HepG2 (cell line): Measurements from ENCODE around the gene SEMA3B. TPM values are rescaled to one million over a fixed set of nuclear protein-coding genes. Genes with fewer than 3 reads are reported as not detected.

Experiments
- ARHGAP35 ChIP-seq: sonication (generic); formaldehyde crosslinking; IDR thresholded peaks from 2 replicates; pipeline ENCODE4 v1.9.0; 2022; ENCODE audit warnings: mild to moderate bottlenecking, inconsistent platforms, moderate library complexity, missing genetic modification reagents, borderline replicate concordance
- ARID2 ChIP-seq: sonication (generic); formaldehyde crosslinking; IDR thresholded peaks from 2 replicates; pipeline ENCODE4 v1.8.1; 2022; ENCODE audit warnings: mild to moderate bottlenecking, missing genetic modification reagents, borderline replicate concordance
- BRD4 ChIP-seq: sonication (generic); formaldehyde crosslinking; IDR thresholded peaks from 2 replicates; pipeline ENCODE4 v1.4.0; 2020; ENCODE audit warnings: missing genetic modification reagents
- CCAR2 ChIP-seq: fragments of 200-400 bp; formaldehyde crosslinking; optimal IDR thresholded peaks from 2 replicates; pipeline ENCODE3; 2018; ENCODE audit warnings: low read depth, mild to moderate bottlenecking, low read length, moderate library complexity
- DMTF1 ChIP-seq: sonication (generic); formaldehyde crosslinking; IDR thresholded peaks from 2 replicates; pipeline ENCODE4 v1.4.0; 2020; ENCODE audit warnings: mild to moderate bottlenecking, missing genetic modification reagents
- E2F2 ChIP-seq: sonication (generic); formaldehyde crosslinking; IDR thresholded peaks from 2 replicates; pipeline ENCODE4 v1.4.0; 2020; ENCODE audit warnings: missing genetic modification reagents, borderline replicate concordance
- EEA1 ChIP-seq: sonication (generic); formaldehyde crosslinking; IDR thresholded peaks from 2 replicates; pipeline ENCODE4 v1.5.1; 2020; ENCODE audit warnings: mild to moderate bottlenecking, missing genetic modification reagents, borderline replicate concordance
- HNF4G ChIP-seq, 2 experiments: sonication (generic) in 1 of 2; formaldehyde crosslinking in 1 of 2; IDR thresholded peaks; 2 replicates each; pipeline versions ENCODE4 v1.4.0 to v1.6.1; 2011 to 2020; ENCODE audit warnings: borderline replicate concordance in 2 of 2, low read depth in 2 of 2, mild to moderate bottlenecking in 2 of 2, low read length in 1 of 2, missing genetic modification reagents in 1 of 2, moderate library complexity in 1 of 2
- MXD3 ChIP-seq: IDR thresholded peaks from 2 replicates; pipeline ENCODE4 v1.6.1; 2016; ENCODE audit warnings: mild to moderate bottlenecking, missing biosample characterization, missing genetic modification reagents
- PAF1 ChIP-seq: IDR thresholded peaks from 2 replicates; pipeline ENCODE4 v1.6.1; 2016; ENCODE audit warnings: missing genetic modification reagents, missing compliant biosample characterization
- POGK ChIP-seq: sonication (generic); formaldehyde crosslinking; conservative IDR thresholded peaks from 2 replicates; pipeline ENCODE4 v1.8.0; 2022; ENCODE audit warnings: mild to moderate bottlenecking, moderate library complexity, missing genetic modification reagents
- SIN3A ChIP-seq: IDR thresholded peaks from 2 replicates; pipeline ENCODE4 v1.6.1; 2011; ENCODE audit warnings: low read depth, mild to moderate bottlenecking, control low read depth, low read length, borderline replicate concordance
- SKI ChIP-seq: fragments of 450-650 bp; IDR thresholded peaks from one replicate; pipeline ENCODE4 v1.6.1; 2018; ENCODE audit warnings: mild to moderate bottlenecking; ENCODE audit not compliant: partially characterized antibody
- ZNF121 ChIP-seq: sonication (generic); formaldehyde crosslinking; IDR thresholded peaks from 2 replicates; pipeline ENCODE4 v1.5.0; 2020; ENCODE audit warnings: mild to moderate bottlenecking, missing genetic modification reagents
- ZNF232 ChIP-seq: sonication (generic); formaldehyde crosslinking; IDR thresholded peaks from 2 replicates; pipeline ENCODE4 v1.4.0; 2020; ENCODE audit warnings: missing genetic modification reagents, borderline replicate concordance
- ZNF281 ChIP-seq: sonication (generic); formaldehyde crosslinking; IDR thresholded peaks from 2 replicates; pipeline ENCODE4 v1.4.0; 2020; ENCODE audit warnings: missing genetic modification reagents, borderline replicate concordance
- ZNF292 ChIP-seq: sonication (generic); formaldehyde crosslinking; IDR thresholded peaks from 2 replicates; pipeline ENCODE4 v1.8.1; 2022; ENCODE audit warnings: mild to moderate bottlenecking, low read depth, missing genetic modification reagents, borderline replicate concordance
- ZNF530 ChIP-seq: sonication (generic); formaldehyde crosslinking; IDR thresholded peaks from 2 replicates; pipeline ENCODE4 v1.5.0; 2020; ENCODE audit warnings: low read depth, mild to moderate bottlenecking, missing genetic modification reagents
- ZNF614 ChIP-seq: IDR thresholded peaks from 2 replicates; pipeline ENCODE4 v1.6.1; 2018; ENCODE audit warnings: missing biosample characterization, missing genetic modification reagents, inconsistent platforms, borderline replicate concordance
- polyA plus RNA-seq, 8 experiments: library from polyadenylated mRNA; depleted of rRNA in 3 of 8; stranded (reverse) in 7 of 8; unstranded in 1 of 8; fragments of >200 nt; fragmentation: Illumina TruSeq in 4 of 8; extraction: Trizol in 4 of 8; gene quantifications; 2 replicates each; pipeline versions ENCODE4 v1.2.1 to v1.2.3, GENCODE V29; 2011 to 2016; ENCODE audit warnings: low read depth in 4 of 8, missing spikeins in 1 of 8, mixed read lengths in 1 of 8; ENCODE audit not compliant: insufficient read depth in 1 of 8
- total RNA-seq, 5 experiments: library from RNA; depleted of rRNA; stranded (reverse); fragments of >200 nt; fragmentation: Illumina TruSeq; extraction: Trizol; gene quantifications; 2 replicates each; pipeline ENCODE4 v1.2.3, GENCODE V29; 2016; ENCODE audit warnings: low read depth in 1 of 5

The SEMA3B gene
- total and polyA plus RNA-seq, 2 of the 13 experiments (the other 11 are each of a cell fraction or from before 2014, with no cell fraction given): 93.2 to 158 TPM

- peak; percentile 31; the same call in 1 of the 2 replicates for TF ChIP-seq E2F2 (CRISPR knock-in tag)
- peak; percentile 68; the same call in 1 of the 2 replicates for TF ChIP-seq SIN3A
- no peak for TF ChIP-seq ZNF121 (CRISPR knock-in tag)
- no peak for TF ChIP-seq PAF1 (CRISPR knock-in tag)
- TF ChIP-seq CCAR2: no peak
- no peak for TF ChIP-seq MXD3
- 0 out of 2 replicates have a peak, but pooled peaks have one; percentile 37 for TF ChIP-seq ZNF292 (CRISPR knock-in tag)
- 0 out of 2 replicates have a peak, but pooled peaks have one; percentile 25 for TF ChIP-seq ZNF232 (CRISPR knock-in tag)
- TF ChIP-seq SKI: peak; percentile 62
- TF ChIP-seq EEA1: no peak
- no peak for TF ChIP-seq ARID2 (CRISPR knock-in tag)
- no peak for TF ChIP-seq ARHGAP35 (CRISPR knock-in tag)
- TF ChIP-seq POGK (CRISPR knock-in tag): peak; percentile 79; the same call in 1 of the 2 replicates
- TF ChIP-seq ZNF530: no peak
- no peak for TF ChIP-seq DMTF1 (CRISPR knock-in tag)
- TF ChIP-seq BRD4 (CRISPR knock-in tag): no peak
- TF ChIP-seq ZNF281 (CRISPR knock-in tag): peak; percentile 35; the same call in 1 of the 2 replicates
- TF ChIP-seq HNF4G (IDR thresholded peaks at IDR 0.05; ENCODE audit: borderline replicate concordance, low read depth, low read length): no peak
- no peak for TF ChIP-seq HNF4G (CRISPR knock-in tag; IDR thresholded peaks at IDR 0.05; ENCODE audit: borderline replicate concordance, low read depth)
- peak; percentile 74; the same call in 1 of the 2 replicates for TF ChIP-seq ZNF614
These were observed 41.4 kb upstream of the SEMA3B start (continued) for GRCh38 chr3:50227390-50228183.
